ENCODE data around the gene GLA.

Gene GLA

GRCh38 chrX:101357166-101357795 lies 50.4 kb downstream of the GLA start:
- DNase-seq (ENCODE audit: low spot score) = peak; percentile 55

- no peak for DNase-seq (ENCODE audit: low spot score)
Measured at GRCh38 chrX:101349193-101349562, 58.5 kb downstream of the GLA start.

DNA sequence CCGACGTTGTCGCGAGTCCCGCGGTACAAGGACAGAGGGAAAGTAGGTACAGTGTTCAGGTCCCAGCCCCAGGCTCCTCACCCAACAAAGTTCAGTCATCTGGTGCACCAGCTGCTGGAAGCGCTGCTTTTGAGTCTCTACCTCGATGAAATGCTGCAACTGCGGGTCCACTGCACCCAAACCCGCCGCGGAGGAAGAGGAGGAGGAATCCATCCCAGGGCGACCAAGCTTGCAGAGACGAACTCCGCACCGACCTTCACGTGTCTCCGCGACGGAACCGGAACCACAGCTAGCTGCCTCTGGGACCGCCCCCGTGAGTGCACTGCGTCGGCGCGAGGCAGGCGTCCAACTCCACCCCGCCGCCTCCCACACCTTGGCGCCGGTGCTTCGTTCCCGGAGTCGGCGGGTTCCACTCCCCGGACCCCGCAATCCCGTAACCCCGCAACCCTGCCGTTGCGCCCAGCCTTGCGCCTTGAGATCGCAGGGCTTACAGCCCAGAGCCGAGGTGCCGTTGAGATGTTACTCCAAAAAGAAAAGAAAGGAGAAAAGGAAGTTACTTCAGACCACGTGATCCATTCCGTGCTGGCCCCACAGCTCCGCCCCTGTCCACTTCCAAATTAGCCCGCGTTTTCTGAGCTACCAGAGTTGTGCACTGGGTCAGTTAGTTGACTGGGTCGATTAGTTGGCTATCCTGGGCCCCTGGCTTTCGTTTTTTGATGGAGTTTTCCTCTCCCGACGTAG lies 59.1 kb downstream of the GLA start, which contains the start of gene TIMM8A:
TIMM8A (minus strand) TSS at position 291 of the 741 bp plus-strand sequence; CDS start at position 213, 78 bp downstream.
- DNase-seq (ENCODE audit: low spot score) = peak; percentile 79

- DNase-seq (ENCODE audit: low spot score) = peak; percentile 16
Measured at GRCh38 chrX:101347859-101348451, 59.8 kb downstream of the GLA start.
